DND-41 (cell line): ENCODE measurements around the gene VSIG8.

Experiments
- ATAC-seq: fragments of 200-7000 bp; cut with Tn5 transposase; 3 replicates; pipeline ENCODE4 v1.9.1; 2021; ENCODE audit warnings: low read depth; ENCODE audit not compliant: insufficient read depth
- DNase-seq: peaks from one replicate; pipeline ENCODE4 v3.0.0-alpha.2; 2020
- H2AFZ ChIP-seq: 2 replicates; pipeline ENCODE4 v1.6.0; 2012; ENCODE audit warnings: low read depth, low read length
- H3K27ac ChIP-seq: 2 replicates; pipeline ENCODE4 v1.5.1; 2012; ENCODE audit warnings: low read length, inconsistent platforms
- H3K27me3 ChIP-seq: fragments of 200-600 bp; sonication (generic); 2 replicates; pipeline ENCODE4 v1.6.0; 2012; ENCODE audit warnings: low read length, mild to moderate bottlenecking, inconsistent platforms; ENCODE audit not compliant: insufficient read depth, poor library complexity
- H3K36me3 ChIP-seq: 2 replicates; pipeline ENCODE4 v1.5.1; 2012; ENCODE audit warnings: low read length, inconsistent platforms; ENCODE audit not compliant: insufficient read depth
- H3K4me1 ChIP-seq: 2 replicates; pipeline ENCODE4 v1.5.1; 2012; ENCODE audit warnings: mild to moderate bottlenecking, low read length; ENCODE audit not compliant: insufficient read depth
- H3K4me2 ChIP-seq: 2 replicates; pipeline ENCODE4 v1.6.0; 2012; ENCODE audit warnings: mild to moderate bottlenecking, moderate library complexity, low read length, inconsistent platforms; ENCODE audit not compliant: insufficient read depth
- H3K4me3 ChIP-seq, 2 experiments: fragments of 200-600 bp in 1 of 2; shearing (Covaris generic) in 1 of 2; 2 replicates each; pipeline ENCODE4 v1.5.1; 2012 to 2016; ENCODE audit warnings: inconsistent platforms in 2 of 2, low read length in 2 of 2, mild to moderate bottlenecking in 2 of 2, low read depth in 1 of 2, moderate library complexity in 1 of 2
- H3K79me2 ChIP-seq: 2 replicates; pipeline ENCODE4 v1.6.0; 2012; ENCODE audit warnings: low read length, inconsistent platforms; ENCODE audit not compliant: insufficient read depth
- H3K9ac ChIP-seq: 2 replicates; pipeline ENCODE4 v1.6.0; 2012; ENCODE audit warnings: low read depth, mild to moderate bottlenecking, inconsistent platforms, low read length, moderate library complexity
- H3K9me3 ChIP-seq: 2 replicates; pipeline ENCODE4 v1.5.1; 2012; ENCODE audit warnings: low read length, moderate library complexity, mild to moderate bottlenecking, inconsistent platforms; ENCODE audit not compliant: insufficient read depth, severe bottlenecking
- H4K20me1 ChIP-seq: 2 replicates; pipeline ENCODE4 v1.6.0; 2012; ENCODE audit warnings: low read length; ENCODE audit not compliant: insufficient read depth
- EZH2 ChIP-seq: IDR thresholded peaks from 3 replicates; pipeline ENCODE4 v1.6.1; 2012; ENCODE audit warnings: borderline replicate concordance, low read depth, mild to moderate bottlenecking, moderate library complexity, low read length, inconsistent platforms; ENCODE audit not compliant: severe bottlenecking
- TF ChIP-seq, protein P1 (sequence below): IDR thresholded peaks from 2 replicates; pipeline ENCODE4 v1.5.1; 2012; ENCODE audit warnings: borderline replicate concordance, low read length, moderate library complexity, mild to moderate bottlenecking; ENCODE audit not compliant: poor library complexity, severe bottlenecking; ENCODE audit errors: extremely low read depth

Gene VSIG8

GRCh38 chr1:159829822-159830465 is 32.5 kb downstream of the VSIG8 start:
- peaks cover 8% of the 10 kb centered on the region for H3K4me1 ChIP-seq
- H2AFZ ChIP-seq, result no peak overlapping the region
- ATAC-seq (no peak), DNase-seq (no peak)
- H3K79me2 ChIP-seq, result no peaks in the 10 kb centered on the region
- no peak overlapping the region for H3K4me3 ChIP-seq
- TF ChIP-seq, protein P1, sequence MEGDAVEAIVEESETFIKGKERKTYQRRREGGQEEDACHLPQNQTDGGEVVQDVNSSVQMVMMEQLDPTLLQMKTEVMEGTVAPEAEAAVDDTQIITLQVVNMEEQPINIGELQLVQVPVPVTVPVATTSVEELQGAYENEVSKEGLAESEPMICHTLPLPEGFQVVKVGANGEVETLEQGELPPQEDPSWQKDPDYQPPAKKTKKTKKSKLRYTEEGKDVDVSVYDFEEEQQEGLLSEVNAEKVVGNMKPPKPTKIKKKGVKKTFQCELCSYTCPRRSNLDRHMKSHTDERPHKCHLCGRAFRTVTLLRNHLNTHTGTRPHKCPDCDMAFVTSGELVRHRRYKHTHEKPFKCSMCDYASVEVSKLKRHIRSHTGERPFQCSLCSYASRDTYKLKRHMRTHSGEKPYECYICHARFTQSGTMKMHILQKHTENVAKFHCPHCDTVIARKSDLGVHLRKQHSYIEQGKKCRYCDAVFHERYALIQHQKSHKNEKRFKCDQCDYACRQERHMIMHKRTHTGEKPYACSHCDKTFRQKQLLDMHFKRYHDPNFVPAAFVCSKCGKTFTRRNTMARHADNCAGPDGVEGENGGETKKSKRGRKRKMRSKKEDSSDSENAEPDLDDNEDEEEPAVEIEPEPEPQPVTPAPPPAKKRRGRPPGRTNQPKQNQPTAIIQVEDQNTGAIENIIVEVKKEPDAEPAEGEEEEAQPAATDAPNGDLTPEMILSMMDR, result no peak
- no peak for TF ChIP-seq EZH2
- H3K27me3 ChIP-seq, result no peaks in the 10 kb centered on the region
- H3K9me3 ChIP-seq, result no peaks in the 10 kb centered on the region
- no peaks in the 10 kb centered on the region for H4K20me1 ChIP-seq
- H3K27ac ChIP-seq, result no peak overlapping the region
- no peak overlapping the region for H3K4me2 ChIP-seq
- H3K36me3 ChIP-seq, result no peaks in the 10 kb centered on the region
- no peak overlapping the region for H3K9ac ChIP-seq

GRCh38 chr1:159829273-159829634 is 33.2 kb downstream of the VSIG8 start:
- H3K4me1 ChIP-seq, result peaks cover 8% of the 10 kb centered on the region
- H3K9ac ChIP-seq, result no peak overlapping the region
- H3K27ac ChIP-seq, result no peak overlapping the region
- H3K27me3 ChIP-seq, result no peaks in the 10 kb centered on the region
- no peaks in the 10 kb centered on the region for H4K20me1 ChIP-seq
- H3K36me3 ChIP-seq, result no peaks in the 10 kb centered on the region
- no peak overlapping the region for H2AFZ ChIP-seq
- no peaks in the 10 kb centered on the region for H3K9me3 ChIP-seq
- no peaks in the 10 kb centered on the region for H3K79me2 ChIP-seq
- no peak overlapping the region for H3K4me2 ChIP-seq
- H3K4me3 ChIP-seq, result no peak overlapping the region
- no peak for DNase-seq
- TF ChIP-seq, protein P1, result no peak
- no peak for ATAC-seq

DNA sequence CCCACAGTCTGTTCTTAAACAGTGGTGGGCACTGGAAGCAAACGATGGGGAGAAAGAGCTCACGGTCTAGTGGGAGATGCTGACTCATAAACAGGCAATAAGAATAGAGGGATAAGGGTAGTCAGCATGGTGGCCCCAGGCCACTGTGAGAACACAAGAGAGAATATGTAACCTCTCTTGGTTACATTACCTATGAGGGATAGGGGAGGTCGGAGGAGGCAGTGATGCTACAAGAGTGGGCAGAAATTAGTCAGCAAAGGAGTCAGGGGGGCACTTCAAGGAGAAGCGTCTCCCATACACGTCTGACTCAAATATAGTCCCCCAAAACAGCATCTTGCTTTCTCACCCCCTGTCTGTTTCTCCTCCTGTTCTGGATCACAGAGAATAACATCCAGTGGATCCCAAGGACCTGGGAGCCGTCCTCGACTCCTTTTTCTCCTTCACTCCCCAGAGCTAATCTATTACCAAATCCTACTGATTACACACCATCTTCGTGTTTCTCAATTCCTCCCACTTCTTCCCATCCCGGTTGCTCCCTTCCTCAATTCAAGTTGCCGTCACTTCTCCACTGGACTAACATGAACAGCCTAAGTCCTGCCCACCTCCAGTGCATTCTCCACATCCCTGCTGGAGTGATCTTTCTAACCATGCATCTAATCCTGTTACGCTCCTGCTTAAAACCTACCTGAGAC is 33.7 kb downstream of the VSIG8 start:
- peaks cover 8% of the 10 kb centered on the region for H3K4me1 ChIP-seq
- DNase-seq, result no peak
- no peaks in the 10 kb centered on the region for H4K20me1 ChIP-seq
- no peak overlapping the region for H3K9ac ChIP-seq
- no peak overlapping the region for H3K4me2 ChIP-seq
- no peaks in the 10 kb centered on the region for H3K79me2 ChIP-seq
- H3K9me3 ChIP-seq, result no peaks in the 10 kb centered on the region
- H3K36me3 ChIP-seq, result no peaks in the 10 kb centered on the region
- no peak overlapping the region for H2AFZ ChIP-seq
- no peak overlapping the region for H3K4me3 ChIP-seq
- no peak overlapping the region for H3K27ac ChIP-seq
- TF ChIP-seq EZH2, result no peak
- TF ChIP-seq, protein P1, result no peak
- no peak for ATAC-seq
- H3K27me3 ChIP-seq, result no peaks in the 10 kb centered on the region
